Stimulated activated CD8-positive, alpha-beta memory T cell treated with anti-CD3 and anti-CD28 coated beads, Interleukin-2, amount 100 ng/mL, for 48 hours (primary cell): ENCODE data around the gene JAG1.
"Not testable (repeated sequence)": the region's sequence is repeated elsewhere in the genome, so short reads cannot be mapped to it uniquely, and the experiment has no call there.

Experiments used
- DNase-seq, 2 donors: peaks; one replicate each; pipeline ENCODE4 v3.0.0-alpha.2; 2020; ENCODE audit warnings: low read depth in 2 of 2

Gene JAG1

DNA sequence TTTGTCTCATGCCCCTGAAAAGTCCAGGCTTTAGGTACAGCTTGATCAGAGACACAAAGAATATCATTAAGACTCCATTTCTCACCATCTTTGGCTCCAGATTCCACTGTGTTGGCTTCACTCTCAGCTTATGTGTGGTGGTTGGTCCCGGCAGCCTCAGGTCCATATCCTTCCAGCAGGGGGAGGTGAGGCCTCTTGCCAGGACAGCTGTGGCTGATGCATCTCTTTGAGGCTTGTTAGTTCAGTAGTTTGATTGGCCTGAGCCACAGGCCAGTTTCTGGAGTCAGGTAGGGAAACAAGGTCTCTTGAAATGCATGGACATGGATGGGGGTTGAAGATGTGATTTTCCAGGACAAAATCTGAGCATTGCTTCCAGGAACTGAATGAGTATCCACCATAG, 62.4 kb downstream of the JAG1 start:
- peak in 1 of 2 donors; percentile 3 for DNase-seq

DNA sequence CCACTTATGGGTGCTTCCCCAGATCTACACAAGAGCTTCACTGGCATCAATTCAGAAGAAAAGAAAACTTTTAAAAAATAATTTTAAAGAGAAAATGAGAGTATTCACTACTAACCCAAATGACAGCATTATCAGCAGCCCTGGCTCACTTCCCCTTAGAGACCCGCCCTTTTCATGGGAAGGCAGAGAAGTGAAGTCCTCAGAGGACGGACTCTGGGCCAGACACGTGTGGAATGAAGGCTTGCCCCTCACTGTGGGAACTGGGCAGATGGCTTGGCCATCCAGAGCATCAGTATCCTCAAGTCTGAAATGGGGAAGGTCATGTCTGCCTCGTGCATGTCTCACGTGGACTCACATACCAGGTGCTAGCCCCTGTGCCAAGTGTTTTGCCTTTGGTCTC, 63.5 kb downstream of the JAG1 start:
- no peak for DNase-seq

DNA sequence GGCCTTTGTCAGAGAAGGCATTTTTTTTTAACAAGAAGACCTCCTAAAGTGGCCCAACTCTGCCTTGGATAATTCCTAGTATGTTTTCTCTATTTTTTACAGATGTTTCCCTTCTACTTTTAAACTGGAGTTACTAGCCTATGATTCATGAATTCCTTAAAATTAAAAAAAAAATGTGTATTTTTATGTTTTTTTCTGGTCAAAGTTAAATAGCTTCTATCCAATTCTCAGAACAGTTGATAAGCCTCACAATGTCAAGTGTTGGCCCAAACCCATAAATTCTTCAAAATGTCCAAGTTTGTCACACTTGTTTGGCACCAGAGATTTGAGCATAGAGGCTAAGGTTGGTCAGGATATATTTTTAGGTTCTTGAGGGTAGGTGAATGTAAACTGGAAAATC, 64.0 kb downstream of the JAG1 start:
- DNase-seq = no peak

DNA sequence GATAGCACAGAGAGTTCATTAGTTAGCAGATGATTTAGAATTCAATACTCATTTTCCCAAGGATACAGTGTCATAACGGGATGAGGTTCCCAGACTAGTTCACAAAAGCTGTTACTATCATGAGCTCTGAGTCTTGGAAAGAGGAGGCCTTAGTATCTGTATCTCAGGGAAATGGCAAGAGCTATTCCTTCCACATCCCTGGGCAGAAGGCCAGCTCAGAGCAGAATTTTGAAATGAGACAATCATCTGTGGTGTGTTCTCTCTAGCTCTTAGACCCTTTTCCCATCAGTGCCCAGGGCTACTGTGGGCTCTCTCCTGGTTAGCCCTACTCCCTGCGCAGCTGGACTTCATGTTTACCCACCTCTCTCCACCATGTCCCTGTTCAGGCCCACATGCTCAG, 64.5 kb downstream of the JAG1 start:
- DNase-seq = no peak

DNA sequence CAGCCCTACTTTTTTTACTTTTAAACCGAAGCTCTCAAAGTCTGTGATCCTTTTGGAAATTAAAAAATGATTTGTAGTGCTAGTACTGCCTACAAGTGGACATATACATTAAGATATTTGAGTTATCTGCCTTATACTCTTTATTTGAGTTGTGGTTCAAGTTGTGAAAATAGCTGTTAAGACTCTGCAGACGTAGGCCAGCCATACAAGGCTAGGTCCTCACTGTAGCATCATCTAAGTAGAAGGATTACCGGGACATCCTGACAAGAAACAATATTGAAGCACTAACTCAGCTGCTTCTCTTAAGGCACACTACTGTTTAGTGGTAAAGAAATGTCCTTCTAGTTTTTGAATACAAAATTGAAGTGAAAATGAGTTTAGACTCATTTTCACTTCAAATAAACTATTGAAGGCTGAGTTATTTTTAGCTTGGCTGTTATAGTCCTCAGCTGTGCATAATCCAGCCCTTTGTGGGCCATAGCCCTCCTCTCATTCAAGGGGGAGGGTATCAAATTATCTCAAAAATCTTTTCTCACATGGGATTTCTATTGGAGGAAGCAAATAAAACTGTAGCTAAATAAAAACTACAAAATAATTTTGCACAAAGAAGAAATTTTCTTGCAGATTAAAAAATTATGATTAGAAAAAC, 68.1 kb downstream of the JAG1 start:
- DNase-seq = no peak

DNA sequence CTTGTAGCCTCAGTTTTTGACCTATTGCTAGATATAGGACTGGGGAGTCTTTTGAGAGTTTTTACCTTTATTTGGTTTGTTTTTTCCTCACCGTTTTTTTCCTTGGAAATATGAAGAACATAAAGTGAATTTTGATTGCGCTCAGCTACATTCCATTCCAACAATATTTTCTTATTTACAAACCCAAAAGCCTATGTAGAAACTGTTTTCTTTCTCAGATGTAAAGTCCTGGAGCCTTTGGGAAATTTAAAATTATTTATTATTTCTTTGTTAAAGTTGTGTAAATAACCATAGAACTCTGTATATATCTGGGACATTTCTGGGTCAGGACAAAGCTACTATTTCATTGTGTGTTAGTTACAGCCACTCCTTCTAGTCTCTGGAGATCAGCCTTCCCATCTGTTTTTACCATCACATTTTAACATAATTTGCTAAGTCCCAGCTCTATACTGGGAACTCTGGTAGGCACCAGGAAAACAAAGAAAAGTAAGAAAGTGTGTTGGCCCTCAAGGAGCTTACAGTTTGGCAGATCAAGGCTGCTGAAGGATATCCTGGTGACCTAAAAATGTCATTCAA, 68.8 kb downstream of the JAG1 start:
- DNase-seq = no peak

DNA sequence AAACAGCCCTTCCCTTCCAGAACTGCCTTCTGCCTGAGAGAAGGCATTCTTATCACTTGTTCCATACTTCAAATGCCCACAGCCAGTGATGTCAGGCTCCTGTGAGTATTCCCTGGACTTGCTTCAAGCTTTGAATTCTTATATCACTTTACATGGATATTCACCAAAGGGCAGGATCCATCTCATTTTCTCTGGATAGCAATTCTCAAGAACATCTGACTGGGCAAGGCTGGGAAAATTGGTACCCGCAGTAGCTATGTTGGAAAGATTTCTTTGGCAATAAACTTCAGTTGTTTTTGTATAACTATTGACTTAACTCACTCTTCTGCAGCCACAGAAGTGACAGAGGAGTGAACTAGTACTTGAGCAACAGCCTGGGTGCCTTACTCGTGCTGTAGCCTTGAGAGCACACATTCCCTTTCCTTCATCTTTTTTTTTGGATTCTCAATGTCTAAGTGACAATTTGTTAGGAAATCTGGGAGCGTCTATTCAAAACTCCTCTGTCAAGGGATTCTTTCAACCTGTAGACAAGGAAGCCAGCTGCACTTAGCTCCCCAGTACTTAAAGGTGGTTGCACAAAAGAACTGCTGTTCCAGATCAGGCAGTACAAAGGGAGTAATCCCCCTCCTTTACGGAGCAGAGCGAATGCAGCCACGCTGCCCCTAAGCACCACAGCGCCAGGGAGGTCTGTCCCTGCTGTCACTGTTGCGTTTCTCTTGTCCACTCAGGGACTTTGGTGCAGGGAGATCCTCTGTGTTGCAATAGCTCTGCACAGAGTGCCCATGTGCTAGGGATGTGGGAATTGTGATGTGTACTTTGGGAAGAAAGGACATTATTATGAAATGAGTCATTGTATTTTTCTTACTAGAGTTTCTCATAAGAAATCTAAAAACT, 69.6 kb downstream of the JAG1 start:
- DNase-seq = no peak

DNA sequence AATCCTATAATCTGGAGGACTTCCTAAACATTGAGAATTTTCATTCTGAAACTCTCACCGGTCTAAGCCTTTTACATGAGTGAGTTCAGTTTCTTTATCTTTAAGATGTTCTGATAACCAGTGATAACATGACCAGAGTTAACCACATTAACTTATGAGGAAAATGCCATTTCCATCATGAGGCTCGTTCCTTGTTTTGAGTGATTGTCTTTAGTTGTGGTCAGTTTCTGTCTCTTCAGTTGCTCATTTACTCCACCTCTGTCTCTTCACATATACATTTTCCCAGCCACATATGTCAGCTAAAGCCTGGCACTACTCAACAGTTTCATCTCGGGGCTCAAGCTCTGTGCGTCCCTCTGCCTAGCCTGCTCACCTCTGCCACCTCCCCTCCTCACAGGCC, 70.4 kb downstream of the JAG1 start:
- no peak for DNase-seq

DNA sequence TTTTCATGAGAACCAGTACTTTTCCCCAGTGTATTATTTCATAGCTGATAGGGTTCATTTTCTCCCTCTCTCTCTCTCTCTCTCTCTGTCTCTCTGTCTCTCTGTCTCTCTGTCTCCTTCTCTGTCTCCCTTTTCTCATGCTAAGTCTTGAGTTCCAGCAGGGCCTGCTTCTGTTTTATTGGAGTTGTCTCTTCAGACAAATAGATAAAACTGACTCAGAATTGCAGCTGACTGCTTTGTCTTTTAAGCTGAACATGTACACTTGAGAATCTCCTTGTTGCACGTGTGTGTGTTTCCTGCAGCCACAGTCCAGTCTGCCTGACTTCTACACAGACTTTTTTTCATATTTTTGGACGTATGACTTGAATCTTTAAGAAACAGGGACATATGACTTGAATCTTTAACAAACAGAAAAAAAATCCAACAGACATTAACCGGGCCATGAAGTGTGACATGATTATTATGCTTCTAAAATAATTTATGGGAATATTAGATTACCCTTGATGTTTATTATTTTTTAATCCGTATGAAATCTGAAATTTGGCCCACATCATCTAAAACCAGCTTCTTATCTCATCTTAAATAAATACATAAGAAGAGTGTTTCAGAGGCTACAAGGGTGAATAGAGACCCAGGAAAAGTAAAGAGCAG, 71.5 kb downstream of the JAG1 start:
- no peak for DNase-seq

DNA sequence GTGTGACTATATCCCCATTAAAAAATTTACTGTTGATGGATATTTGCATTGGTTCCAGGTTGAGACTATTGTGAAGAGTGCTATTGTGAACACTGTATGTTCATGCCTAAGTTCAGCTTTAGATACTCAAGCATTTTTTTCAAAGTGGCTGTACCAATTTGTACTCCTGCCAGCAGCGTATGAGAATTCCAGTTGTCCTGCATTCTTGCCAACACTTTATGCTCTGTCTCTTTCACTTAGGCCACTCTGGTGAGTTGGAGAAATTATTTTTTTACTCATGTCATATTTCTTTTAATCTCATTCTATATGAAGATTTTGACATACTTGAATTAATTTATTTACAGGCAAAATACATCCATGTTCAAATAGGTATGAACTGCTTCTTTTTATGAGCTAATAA, 76.2 kb downstream of the JAG1 start:
- no peak for DNase-seq

DNA sequence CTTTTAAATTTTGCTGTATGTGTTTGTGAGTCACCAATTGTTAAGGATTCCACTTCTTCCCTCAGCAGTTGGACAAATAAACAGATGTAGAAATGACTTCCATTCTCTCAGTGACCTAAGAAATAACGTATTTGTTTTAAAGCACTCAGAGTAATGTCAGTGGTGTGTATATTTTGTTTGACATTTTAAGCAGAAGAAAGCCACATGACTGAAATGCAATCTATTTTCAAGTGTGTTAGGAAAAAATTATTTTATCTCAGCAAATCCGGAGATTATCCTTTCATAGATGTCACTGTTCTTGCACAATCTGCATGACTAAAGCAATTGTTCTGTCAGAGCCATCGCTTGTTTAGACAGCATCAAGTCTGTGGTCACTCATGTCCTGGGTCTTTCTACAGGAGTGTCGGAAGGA, 77.1 kb downstream of the JAG1 start:
- DNase-seq = no peak

DNA sequence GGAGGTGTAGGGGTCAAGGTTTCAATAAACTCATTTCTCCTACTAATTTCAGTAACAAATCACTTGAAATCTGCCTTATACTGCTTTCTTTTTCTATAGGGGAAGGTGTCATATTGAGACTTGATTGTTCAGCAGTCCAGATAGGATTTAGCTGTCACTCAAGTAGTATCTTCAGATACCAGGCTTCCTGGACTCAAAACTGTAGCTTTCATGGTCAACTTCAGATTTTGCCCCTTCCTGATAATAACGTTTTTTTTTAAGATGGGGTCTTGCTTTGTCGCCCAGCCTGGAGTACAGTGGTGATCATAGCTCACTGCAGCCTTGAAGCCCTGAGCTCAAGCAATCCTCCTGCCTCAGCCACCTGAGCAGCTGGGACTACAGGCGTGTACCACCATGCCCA, 77.8 kb downstream of the JAG1 start:
- DNase-seq = no peak

DNA sequence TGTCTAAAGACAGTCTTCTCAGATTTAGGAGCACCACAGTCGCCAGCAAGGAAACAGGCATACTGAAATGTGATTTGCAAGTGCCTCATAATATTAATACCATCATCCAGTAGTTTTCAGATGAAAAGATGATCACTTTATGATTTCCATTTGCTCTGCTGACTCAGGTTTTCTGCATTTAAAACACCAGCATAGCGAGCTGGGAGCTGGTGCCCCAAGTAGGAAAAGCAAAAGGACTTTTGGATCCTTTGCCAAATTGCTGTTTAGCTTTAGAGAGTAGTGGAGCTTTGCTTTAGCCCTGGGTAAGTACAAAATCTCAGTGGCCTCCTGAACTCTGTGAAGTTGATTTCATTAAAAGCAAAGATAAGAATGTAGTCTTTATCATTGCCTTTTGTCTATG, 78.5 kb downstream of the JAG1 start:
- no peak for DNase-seq

DNA sequence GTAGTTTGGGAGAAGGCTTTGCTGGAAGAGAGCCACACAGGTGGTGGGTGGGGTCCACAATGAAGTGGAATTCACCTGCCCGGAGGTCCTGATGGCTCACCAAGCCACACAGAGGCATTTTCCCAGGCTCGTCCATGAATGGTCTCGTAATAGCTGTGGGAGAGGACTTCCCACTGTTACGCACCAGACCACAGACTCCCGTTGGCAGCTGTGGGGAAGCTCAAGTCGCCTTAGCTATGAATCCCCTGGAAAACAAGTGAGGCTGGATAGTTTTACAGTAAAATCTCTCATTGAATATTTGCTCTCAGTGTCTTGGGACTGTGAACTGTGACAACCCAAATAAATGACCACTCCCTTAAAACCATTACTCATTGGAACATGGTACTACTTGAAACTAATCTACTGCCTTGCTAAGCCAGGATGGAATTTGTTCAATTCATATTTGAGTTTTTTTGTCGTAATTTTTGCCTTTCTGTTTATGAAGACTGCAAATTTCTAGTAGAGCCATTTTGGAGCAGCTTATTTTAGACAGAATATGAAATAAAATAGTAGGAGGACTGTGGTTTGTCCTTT, 79.4 kb downstream of the JAG1 start:
- DNase-seq = no peak

DNA sequence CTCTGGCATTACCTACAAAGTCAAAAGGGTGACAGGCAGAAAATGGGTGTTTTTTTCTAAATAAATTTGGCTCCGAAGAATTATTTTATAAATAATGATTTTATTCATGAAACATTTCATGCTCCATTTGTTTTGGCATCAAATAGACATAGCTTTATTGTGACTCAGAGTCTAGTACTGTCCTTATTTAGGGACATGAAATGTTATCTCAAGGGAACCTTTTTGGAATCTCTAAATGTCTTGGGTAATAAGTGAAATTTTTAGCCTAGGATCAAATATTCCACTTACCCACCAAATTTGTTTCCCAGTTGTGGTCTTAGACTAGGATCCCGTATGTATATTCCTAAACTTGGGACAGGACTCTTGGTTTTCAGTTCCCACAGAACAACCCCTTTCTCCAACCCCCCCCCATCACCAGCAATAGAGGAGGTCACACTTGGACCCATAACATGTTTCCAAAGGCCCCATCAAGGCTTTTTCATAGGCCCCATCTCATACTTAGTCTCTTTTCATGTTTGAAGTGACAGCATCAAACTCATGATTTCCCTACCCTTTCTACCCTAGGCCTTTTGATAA, 81.8 kb downstream of the JAG1 start:
- DNase-seq = no peak

DNA sequence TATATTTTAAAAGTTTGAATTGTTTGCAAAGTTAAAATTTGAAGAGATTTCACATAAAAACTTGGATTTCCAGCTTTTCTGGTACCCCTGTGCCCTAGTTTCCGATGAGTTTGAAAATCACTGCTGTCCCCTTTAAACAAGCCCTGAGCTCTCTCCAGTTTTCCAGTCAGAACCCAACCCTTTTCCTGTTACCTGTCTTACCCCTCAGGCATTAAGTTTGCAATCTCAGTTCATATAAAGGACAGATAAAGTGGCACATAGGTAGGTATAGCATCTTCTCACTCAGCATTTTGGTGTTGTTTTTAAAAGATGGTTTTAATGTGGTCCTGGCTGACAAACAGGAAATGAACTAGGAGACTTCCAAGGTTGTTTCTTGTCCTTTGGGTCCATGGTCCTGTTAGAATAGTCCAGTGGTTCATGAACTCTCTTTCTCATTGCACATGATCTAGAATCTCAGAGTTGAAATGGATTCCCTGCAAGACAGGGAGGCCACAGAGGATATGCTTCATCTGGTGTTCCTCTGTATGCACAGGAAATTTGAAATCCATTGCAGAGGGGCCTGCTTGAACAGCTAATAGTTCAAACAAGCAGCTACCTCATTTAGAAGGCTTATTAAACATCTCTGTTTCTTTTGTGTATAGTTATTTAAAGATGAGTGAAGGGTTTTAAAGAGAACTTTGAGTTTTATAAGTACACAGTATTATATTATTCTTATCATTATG, 82.7 kb downstream of the JAG1 start:
- no peak for DNase-seq

DNA sequence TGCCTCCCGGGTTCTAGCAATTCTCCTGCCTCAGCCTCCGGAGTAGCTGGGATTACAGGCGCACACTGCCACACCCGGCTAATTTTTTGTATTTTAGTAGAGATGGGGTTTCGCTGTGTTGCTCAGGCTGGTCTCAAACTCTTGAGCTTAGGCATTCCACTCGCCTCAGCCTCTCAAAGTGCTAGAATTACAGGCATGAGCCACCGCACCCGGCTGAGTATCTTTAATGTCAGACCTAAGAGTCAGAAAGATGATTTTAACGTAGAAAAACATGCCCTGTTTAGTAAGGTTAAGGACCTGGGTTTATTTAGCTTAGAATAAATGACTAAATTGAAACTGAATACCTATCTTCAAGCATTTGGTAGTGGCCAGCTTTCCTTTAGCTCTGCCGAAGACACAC, 83.4 kb downstream of the JAG1 start:
- DNase-seq = not testable (repeated sequence)
